Measurements from ENCODE around the gene DUS3L. TPM values are rescaled to one million over a fixed set of nuclear protein-coding genes. Genes with fewer than 3 reads are reported as not detected.

Gene DUS3L
- total RNA-seq, 4 donors from 2014 or later, result 20.3 to 34.1 (median 27.3) TPM

DNA sequence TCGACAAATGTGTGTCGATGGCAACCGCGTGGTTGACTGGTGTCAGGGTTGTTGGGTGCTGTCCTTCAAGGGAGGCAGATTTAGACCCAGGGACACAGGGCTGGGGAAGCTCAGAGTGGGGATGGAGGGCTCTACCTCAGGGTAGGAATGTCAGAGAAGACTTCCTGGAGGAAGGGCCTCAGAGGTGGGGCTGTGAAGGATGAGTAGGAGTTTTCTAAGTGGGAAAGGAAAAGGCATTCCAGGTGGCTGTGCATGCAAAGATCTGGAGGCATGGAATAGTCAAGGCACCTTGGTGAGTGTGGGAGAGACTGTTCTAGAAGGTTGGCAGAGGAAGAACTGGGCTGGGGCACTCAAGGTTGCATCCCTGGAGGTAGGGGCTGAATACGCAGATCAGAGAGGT, 15.9 kb upstream of the DUS3L start:
- H3K9me3 ChIP-seq, result no peaks in the 10 kb centered on the region
- no peak for DNase-seq (ENCODE audit: extremely low spot score)
- H3K36me3 ChIP-seq, result peaks cover 0 to 8% (median 0%) of the 10 kb centered on the region in 4 donors
- no peak overlapping the region for H3K4me3 ChIP-seq
- intact Hi-C loops (cut with DNase I), result loop anchor here (10.0 kb wide), 1 partner anchor 218 kb away; no protein-coding TSS in a partner anchor
- TF ChIP-seq POLR2A (IDR thresholded peaks at IDR 0.05; ENCODE audit: low read depth), result no peak
- no peak for TF ChIP-seq POLR2AphosphoS5 (IDR thresholded peaks at IDR 0.05)
- no peak for TF ChIP-seq EP300 (IDR thresholded peaks at IDR 0.05)
- TF ChIP-seq CTCF (IDR thresholded peaks at IDR 0.05), result no peak
- H3K27me3 ChIP-seq, result peaks cover 0 to 33% (median 5%) of the 10 kb centered on the region in 4 donors
- 92% methylated on average over 5 of the region's 5 CpGs for WGBS
- peak overlapping the region in 3 of 4 donors; percentile 89 to 92 (median 89) for H3K27ac ChIP-seq (replicated peaks in 1 of 4)
- peaks cover 17 to 38% (median 30%) of the 10 kb centered on the region in 4 donors for H3K4me1 ChIP-seq

- Histone ChIP-seq H3K4me1 (peaks cover 17 to 38% (median 30%) of the 10 kb centered on the region in 4 donors), H3K9me3 (no peaks in the 10 kb centered on the region), H3K36me3 (peaks cover 0 to 8% (median 0%) of the 10 kb centered on the region in 4 donors), H3K4me3 (peak overlapping the region; percentile 65 to 78 (median 72)), H3K27me3 (peaks cover 0 to 39% (median 5%) of the 10 kb centered on the region in 4 donors), H3K27ac (replicated peaks in 1 of 4) (peak overlapping the region; percentile 89 to 92 (median 90))
- intact Hi-C loops (cut with DNase I), result loop anchor here (10.0 kb wide), 1 partner anchor 219 kb away; no protein-coding TSS in a partner anchor
- no peak for DNase-seq (ENCODE audit: extremely low spot score)
- no peak for TF ChIP-seq POLR2A (IDR thresholded peaks at IDR 0.05; ENCODE audit: low read depth)
- no peak for TF ChIP-seq CTCF (IDR thresholded peaks at IDR 0.05)
- TF ChIP-seq EP300 (IDR thresholded peaks at IDR 0.05), result no peak
- TF ChIP-seq POLR2AphosphoS5 (IDR thresholded peaks at IDR 0.05), result no peak
- whole genome bisulfite sequencing, result 43% methylated on average over 4 of the region's 6 CpGs
Observed at GRCh38 chr19:5806133-5806489, 15.1 kb upstream of the DUS3L start.

- H3K4me3 ChIP-seq, result peak overlapping the region; percentile 65 to 78 (median 72)
- WGBS, result 3% methylated on average over 19 of the region's 46 CpGs
- peaks cover 0 to 44% (median 5%) of the 10 kb centered on the region in 4 donors for H3K27me3 ChIP-seq
- peaks cover 17 to 38% (median 30%) of the 10 kb centered on the region in 4 donors for H3K4me1 ChIP-seq
- TF ChIP-seq EP300 (IDR thresholded peaks at IDR 0.05) (peak; percentile 50), CTCF (IDR thresholded peaks at IDR 0.05) (peak; percentile 85 to 92 (median 87)), POLR2AphosphoS5 (IDR thresholded peaks at IDR 0.05) (peak; percentile 75 to 77), POLR2A (IDR thresholded peaks at IDR 0.05; ENCODE audit: low read depth) (no peak)
- H3K9me3 ChIP-seq, result no peaks in the 10 kb centered on the region
- H3K36me3 ChIP-seq, result peaks cover 0 to 8% (median 0%) of the 10 kb centered on the region in 4 donors
- H3K27ac ChIP-seq (replicated peaks in 1 of 4), result peak overlapping the region; percentile 89 to 92 (median 90)
- no peak for DNase-seq (ENCODE audit: extremely low spot score)
- intact Hi-C loops (cut with DNase I), result loop anchor here (10.0 kb wide), 1 partner anchor 219 kb away; no protein-coding TSS in a partner anchor
Observed at GRCh38 chr19:5805462-5806132, 14.6 kb upstream of the DUS3L start.

DNA sequence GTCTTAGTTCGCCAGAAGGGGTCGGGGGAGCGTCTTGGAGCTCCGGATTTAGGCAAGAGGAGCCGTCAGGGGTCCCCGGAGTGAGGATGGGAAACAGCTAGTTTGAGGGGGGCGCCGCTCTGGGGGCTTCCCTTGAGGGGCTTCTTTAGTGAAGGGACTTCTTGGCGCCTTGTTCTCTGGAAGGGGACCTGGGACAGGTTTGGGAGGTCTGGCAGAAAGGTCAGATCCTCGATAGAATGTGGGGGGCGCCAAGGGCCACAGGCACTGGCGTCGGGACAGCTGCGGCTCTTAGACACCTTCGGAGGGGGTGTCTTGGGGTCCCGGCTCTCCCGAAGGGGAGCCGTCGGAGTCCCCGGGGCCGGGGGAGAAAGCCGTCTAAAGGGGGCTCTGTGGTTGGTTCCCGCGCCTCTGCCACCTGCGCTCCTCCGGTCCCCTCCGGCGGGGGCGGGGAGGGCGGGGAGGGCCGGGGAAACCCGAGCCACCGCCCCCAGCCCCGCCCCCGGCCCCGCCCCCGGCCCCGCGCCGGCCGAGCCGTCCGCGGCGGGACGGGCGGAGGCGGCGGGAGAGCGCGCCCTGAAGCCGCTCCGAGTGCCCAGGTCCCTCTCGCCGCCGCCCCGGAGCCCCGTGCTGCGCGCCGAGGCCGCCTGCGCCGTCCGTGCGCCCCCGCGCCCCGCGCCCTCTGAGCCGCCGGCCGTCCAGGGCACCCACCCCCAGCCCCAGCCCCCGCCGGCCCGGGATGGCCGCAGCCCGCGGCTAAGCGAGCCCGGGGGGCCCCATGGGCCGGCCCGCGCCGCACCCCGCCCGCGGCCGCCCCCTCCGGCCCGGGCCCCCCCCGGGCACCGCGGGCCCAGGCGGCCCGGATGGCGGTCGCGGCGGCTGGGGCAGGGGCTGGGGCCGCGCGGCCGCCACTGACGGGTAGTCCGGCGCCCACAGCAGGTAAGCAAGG, 13.8 kb upstream of the DUS3L start, which contains the start of gene NRTN:
TSS of gene NRTN (plus strand) at position 552 of the 946 bp plus-strand sequence. CDS start 19,099 bp downstream, outside the sequence.
- peaks cover 0 to 52% (median 5%) of the 10 kb centered on the region in 4 donors for H3K27me3 ChIP-seq
- DNase-seq (ENCODE audit: extremely low spot score), result no peak
- peaks cover 17 to 38% (median 30%) of the 10 kb centered on the region in 4 donors for H3K4me1 ChIP-seq
- peaks cover 0 to 8% (median 0%) of the 10 kb centered on the region in 4 donors for H3K36me3 ChIP-seq
- WGBS, result 11% methylated on average over 12 of the region's 107 CpGs
- no peaks in the 10 kb centered on the region for H3K9me3 ChIP-seq
- peak within 1 kb of the TSS; percentile 89 to 92 (median 90) for H3K27ac ChIP-seq (replicated peaks in 1 of 4)
- peak in 1 of 2 donors; percentile 25 for TF ChIP-seq POLR2AphosphoS5 (IDR thresholded peaks at IDR 0.05)
- no peak for TF ChIP-seq CTCF (IDR thresholded peaks at IDR 0.05)
- H3K4me3 ChIP-seq, result peak within 1 kb of the TSS; percentile 65 to 78 (median 72)
- intact Hi-C loops (cut with DNase I), result loop anchor here (1.0 to 10.0 kb wide), 2 partner anchors 88 to 220 kb away; no protein-coding TSS in a partner anchor

Data from esophagus muscularis mucosa (tissue), 4 donors.